Measurements from ENCODE around the gene RNF222. TPM values are rescaled to one million over a fixed set of nuclear protein-coding genes. Genes with fewer than 3 reads are reported as not detected.
A peak's percentile ranks its signal among the peaks of the same experiment; 100 is the strongest.
"Not testable (repeated sequence)": the region's sequence is repeated elsewhere in the genome, so short reads cannot be mapped to it uniquely, and the experiment has no call there.

RNF222 gene
- total and polyA plus RNA-seq, 11 donors: not detected

DNA sequence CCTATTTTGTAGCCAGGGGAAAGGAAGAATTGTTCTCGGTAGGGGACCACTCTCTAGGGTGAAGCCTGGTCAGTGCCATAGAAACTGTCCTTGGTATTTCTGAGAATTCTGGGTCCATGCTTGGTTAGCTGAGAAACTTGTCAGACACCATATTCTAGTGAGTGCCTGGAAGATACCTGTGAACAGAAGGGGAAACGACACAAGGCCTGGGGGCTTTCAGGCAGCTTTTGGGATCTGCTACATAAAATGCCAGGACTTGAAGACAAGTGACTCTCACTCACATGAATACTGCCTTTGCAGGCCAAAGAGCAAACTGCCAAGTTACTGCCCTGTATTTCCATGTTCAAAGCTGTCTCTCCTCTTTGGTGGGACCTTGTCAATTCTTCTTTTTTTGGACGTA is 39.7 kb downstream of the RNF222 start:
- Histone ChIP-seq H3K9me3 (no peaks in the 10 kb centered on the region), H3K36me3 (no peaks in the 10 kb centered on the region), H3K27ac (no peak overlapping the region), H3K4me1 (peaks cover 0 to 63% (median 26%) of the 10 kb centered on the region in 12 donors), H3K27me3 (no peaks in the 10 kb centered on the region), H3K4me3 (no peak overlapping the region)
- ATAC-seq: no peak
- TF ChIP-seq, protein P1, sequence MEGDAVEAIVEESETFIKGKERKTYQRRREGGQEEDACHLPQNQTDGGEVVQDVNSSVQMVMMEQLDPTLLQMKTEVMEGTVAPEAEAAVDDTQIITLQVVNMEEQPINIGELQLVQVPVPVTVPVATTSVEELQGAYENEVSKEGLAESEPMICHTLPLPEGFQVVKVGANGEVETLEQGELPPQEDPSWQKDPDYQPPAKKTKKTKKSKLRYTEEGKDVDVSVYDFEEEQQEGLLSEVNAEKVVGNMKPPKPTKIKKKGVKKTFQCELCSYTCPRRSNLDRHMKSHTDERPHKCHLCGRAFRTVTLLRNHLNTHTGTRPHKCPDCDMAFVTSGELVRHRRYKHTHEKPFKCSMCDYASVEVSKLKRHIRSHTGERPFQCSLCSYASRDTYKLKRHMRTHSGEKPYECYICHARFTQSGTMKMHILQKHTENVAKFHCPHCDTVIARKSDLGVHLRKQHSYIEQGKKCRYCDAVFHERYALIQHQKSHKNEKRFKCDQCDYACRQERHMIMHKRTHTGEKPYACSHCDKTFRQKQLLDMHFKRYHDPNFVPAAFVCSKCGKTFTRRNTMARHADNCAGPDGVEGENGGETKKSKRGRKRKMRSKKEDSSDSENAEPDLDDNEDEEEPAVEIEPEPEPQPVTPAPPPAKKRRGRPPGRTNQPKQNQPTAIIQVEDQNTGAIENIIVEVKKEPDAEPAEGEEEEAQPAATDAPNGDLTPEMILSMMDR (IDR thresholded peaks at IDR 0.05): no peak
- TF ChIP-seq POLR2A (IDR thresholded peaks at IDR 0.05): no peak
- 88 to 96% (median 90%) methylated on average over 3 of the region's 3 CpGs for WGBS, 4 donors
- DNase-seq: no peak
- intact Hi-C loops (cut with DNase I): no loop called here

DNA sequence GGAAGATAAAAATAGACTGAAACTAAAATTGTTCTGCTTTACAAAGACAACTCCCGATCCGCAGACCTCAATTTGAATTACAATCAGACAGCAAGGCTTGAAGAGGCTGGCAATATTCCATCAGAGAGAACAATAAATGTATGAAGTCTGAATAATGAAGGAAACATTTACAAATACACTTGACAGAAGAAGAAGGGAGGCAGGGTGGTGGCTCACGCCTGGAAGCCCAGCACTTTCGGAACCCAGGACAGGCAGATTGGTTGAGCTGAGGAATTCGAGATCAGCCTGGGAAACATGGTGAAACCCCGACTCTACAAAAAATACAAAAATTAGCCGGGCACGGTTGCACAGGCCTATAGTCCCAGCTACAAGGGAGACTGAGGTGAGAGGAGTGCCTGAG is 43.4 kb downstream of the RNF222 start:
- peak overlapping the region in 5 of 12 donors; percentile 16 to 52 (median 38) for H3K27ac ChIP-seq
- H3K4me3 ChIP-seq: no peak overlapping the region
- H3K4me1 ChIP-seq: peaks cover 0 to 30% (median 6%) of the 10 kb centered on the region in 12 donors
- no peaks in the 10 kb centered on the region for H3K36me3 ChIP-seq
- 45 to 62% (median 54%) methylated on average over 8 of the region's 8 CpGs for WGBS, 4 donors
- no peaks in the 10 kb centered on the region for H3K9me3 ChIP-seq
- ATAC-seq: peak in 1 of 4 donors; percentile 21
- TF ChIP-seq, protein P1 (IDR thresholded peaks at IDR 0.05): no peak
- TF ChIP-seq POLR2A (IDR thresholded peaks at IDR 0.05): no peak
- H3K27me3 ChIP-seq: no peaks in the 10 kb centered on the region
- no peak for DNase-seq
- intact Hi-C loops (cut with DNase I): no loop called here

DNA sequence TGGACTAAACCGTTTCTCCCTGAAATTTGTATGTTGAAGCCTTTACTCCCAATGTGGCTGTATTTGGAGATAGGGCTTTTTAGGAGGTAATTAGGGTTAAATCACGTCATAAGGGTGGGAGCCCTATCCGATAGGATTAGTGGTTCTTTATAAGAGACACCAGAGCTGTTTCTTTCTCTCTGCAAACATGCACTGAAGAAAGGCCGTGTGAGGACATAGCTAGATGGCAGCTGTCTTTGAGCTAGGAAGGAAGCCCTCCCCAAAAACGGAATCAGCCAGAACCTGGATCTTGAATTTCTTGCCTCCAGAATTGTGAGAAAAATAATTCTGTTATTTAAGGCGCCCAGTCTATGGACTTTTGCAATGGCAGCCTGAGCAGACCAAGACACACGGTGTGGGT is 43.9 kb downstream of the RNF222 start:
- Histone ChIP-seq H3K27me3 (peaks cover 0 to 1% (median 0%) of the 10 kb centered on the region in 9 donors), H3K27ac (peak overlapping the region in 5 of 12 donors; percentile 16 to 52 (median 35)), H3K9me3 (no peaks in the 10 kb centered on the region), H3K4me3 (no peak overlapping the region), H3K4me1 (peaks cover 0 to 24% (median under 1%) of the 10 kb centered on the region in 12 donors), H3K36me3 (no peaks in the 10 kb centered on the region)
- no peak for TF ChIP-seq POLR2A (IDR thresholded peaks at IDR 0.05)
- TF ChIP-seq, protein P1 (IDR thresholded peaks at IDR 0.05): no peak
- intact Hi-C loops (cut with DNase I): no loop called here
- WGBS, 4 donors: 65 to 79% (median 68%) methylated on average over 7 of the region's 7 CpGs
- no peak for DNase-seq
- peak in 1 of 4 donors; percentile 16 for ATAC-seq

DNA sequence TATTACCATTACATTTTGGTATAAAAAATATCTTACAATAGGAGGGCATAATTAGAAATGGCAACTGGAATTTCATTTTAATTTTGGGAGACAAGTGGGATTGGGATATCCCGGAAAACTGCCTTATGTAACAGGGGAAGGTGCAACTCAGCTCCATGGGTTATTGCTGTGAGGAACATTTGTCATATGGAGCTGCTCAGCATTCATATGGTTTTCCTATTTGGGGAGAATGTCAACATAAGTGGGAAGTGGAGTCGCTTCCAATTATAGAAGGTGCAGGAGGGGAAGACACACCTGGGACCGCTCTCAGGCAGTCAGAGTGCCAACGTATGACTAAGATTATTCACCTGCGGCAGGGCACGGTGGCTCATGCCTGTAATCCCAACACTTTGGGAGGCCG is 47.3 kb downstream of the RNF222 start:
- Histone ChIP-seq H3K4me3 (no peak overlapping the region), H3K27ac (no peak overlapping the region), H3K36me3 (no peaks in the 10 kb centered on the region), H3K27me3 (peaks cover 0 to 17% (median 0%) of the 10 kb centered on the region in 9 donors), H3K9me3 (no peaks in the 10 kb centered on the region), H3K4me1 (peaks cover 0 to 21% (median 0%) of the 10 kb centered on the region in 12 donors)
- intact Hi-C loops (cut with DNase I): no loop called here
- 47 to 72% (median 66%) methylated on average over 7 of the region's 7 CpGs for WGBS, 4 donors
- no peak for DNase-seq
- TF ChIP-seq, protein P1 (IDR thresholded peaks at IDR 0.05): no peak
- no peak for TF ChIP-seq POLR2A (IDR thresholded peaks at IDR 0.05)
- ATAC-seq: peak in 1 of 4 donors; percentile 62

DNA sequence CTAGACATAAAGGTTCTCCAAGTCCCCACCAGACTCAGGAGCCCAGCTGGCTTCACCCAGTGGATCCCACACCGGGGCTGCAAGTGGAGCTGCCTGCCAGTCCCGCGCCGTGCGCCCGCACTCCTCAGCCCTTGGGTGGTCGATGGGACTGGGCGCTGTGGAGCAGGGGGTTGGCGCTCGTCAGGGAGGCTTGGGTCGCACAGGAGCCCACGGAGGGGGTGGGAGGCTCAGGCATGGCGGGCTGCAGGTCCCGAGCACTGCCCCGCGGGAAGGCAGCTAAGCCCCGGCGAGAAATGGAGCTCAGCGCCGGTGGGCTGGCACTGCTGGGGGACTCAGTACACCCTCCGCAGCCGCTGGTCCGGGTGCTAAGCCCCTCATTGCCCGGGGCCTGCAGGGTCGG is 50.6 kb downstream of the RNF222 start:
- DNase-seq; ATAC-seq; H3K4me1 ChIP-seq; H3K27ac ChIP-seq; intact Hi-C loops (cut with DNase I); H3K36me3 ChIP-seq; H3K9me3 ChIP-seq: not testable (repeated sequence)
- peaks cover 0 to 17% (median 0%) of the 10 kb centered on the region in 9 donors for H3K27me3 ChIP-seq
- peak overlapping the region in 1 of 12 donors; percentile 21 for H3K4me3 ChIP-seq
- 50 to 68% (median 56%) methylated on average over 5 to 25 of the region's 25 CpGs for WGBS, 4 donors
